Stimulated activated naive B cell treated with anti-CD40 and anti-IgM and Interleukin-4, amounts not matched to agents 10 μg/mL and 1 μg/mL and 100 μg/mL, for 72 hours (primary cell): ENCODE results near the gene KCNQ1.

Experiments used
- ATAC-seq, 2 donors: fragments of 150-1000 bp; cut with Tn5 transposase; replicated peaks; 2 replicates each; pipeline ENCODE4 v1.10.0; 2021; ENCODE audit warnings: moderate library complexity in 1 of 2
- DNase-seq: peaks from one replicate; pipeline ENCODE4 v3.0.0; 2021
- H3K27ac Mint-ChIP-seq: one replicate; pipeline ENCODE4 v1.8.0; 2022; ENCODE audit warnings: mild to moderate bottlenecking, mixed read lengths
- H3K27me3 Mint-ChIP-seq, 2 donors: one replicate each; pipeline ENCODE4 v1.8.0; 2022; ENCODE audit warnings: mixed read lengths in 2 of 2
- H3K36me3 Mint-ChIP-seq, 2 donors: one replicate each; pipeline ENCODE4 v1.8.0; 2022; ENCODE audit warnings: mixed read lengths in 2 of 2, mild to moderate bottlenecking in 1 of 2
- H3K4me1 Mint-ChIP-seq, 2 donors: one replicate each; pipeline ENCODE4 v1.8.0; 2022; ENCODE audit warnings: mixed read lengths in 2 of 2, mild to moderate bottlenecking in 1 of 2
- H3K4me3 Mint-ChIP-seq, 2 donors: one replicate each; pipeline ENCODE4 v1.8.0; 2022; ENCODE audit warnings: mild to moderate bottlenecking in 2 of 2, mixed read lengths in 2 of 2, moderate library complexity in 1 of 2
- H3K9me3 Mint-ChIP-seq, 2 donors: one replicate each; pipeline ENCODE4 v1.8.0; 2022; ENCODE audit warnings: mixed read lengths in 2 of 2, mild to moderate bottlenecking in 1 of 2

KCNQ1 gene

GRCh38 chr11:2780850-2781407 lies 336.1 kb downstream of the KCNQ1 start:
- Mint-ChIP-seq H3K27ac (no peak overlapping the region), H3K9me3 (peaks cover 4% of the 10 kb centered on the region in 2 donors), H3K27me3 (peaks cover 0 to 22% of the 10 kb centered on the region in 2 donors)

GRCh38 chr11:2781408-2782274 lies 336.8 kb downstream of the KCNQ1 start:
- Mint-ChIP-seq H3K36me3 (peaks cover 7 to 24% of the 10 kb centered on the region in 2 donors), H3K27ac (no peak overlapping the region), H3K4me1 (peaks cover 14 to 23% of the 10 kb centered on the region in 2 donors), H3K27me3 (peaks cover 0 to 22% of the 10 kb centered on the region in 2 donors), H3K9me3 (peaks cover 4 to 8% of the 10 kb centered on the region in 2 donors), H3K4me3 (no peak overlapping the region)
- ATAC-seq (no peak), DNase-seq (no peak)

More at GRCh38 chr11:2780850-2781407, 336.1 kb downstream of the KCNQ1 start:
- DNase-seq (no peak), ATAC-seq (no peak)
- H3K4me1 Mint-ChIP-seq: peaks cover 14 to 23% of the 10 kb centered on the region in 2 donors
- peaks cover 4 to 18% of the 10 kb centered on the region in 2 donors for H3K36me3 Mint-ChIP-seq
- no peak overlapping the region for H3K4me3 Mint-ChIP-seq

GRCh38 chr11:2782769-2783168 lies 338.0 kb downstream of the KCNQ1 start:
- no peak for ATAC-seq
- Mint-ChIP-seq H3K4me1 (peaks cover 13 to 20% of the 10 kb centered on the region in 2 donors), H3K27me3 (peaks cover 0 to 22% of the 10 kb centered on the region in 2 donors), H3K36me3 (peaks cover 7 to 26% of the 10 kb centered on the region in 2 donors), H3K4me3 (no peak overlapping the region), H3K9me3 (peaks cover 4 to 9% of the 10 kb centered on the region in 2 donors), H3K27ac (no peak overlapping the region)
- DNase-seq: no peak

GRCh38 chr11:2783536-2784082 lies 338.8 kb downstream of the KCNQ1 start:
- Mint-ChIP-seq H3K4me3 (no peak overlapping the region), H3K9me3 (peaks cover 4 to 9% of the 10 kb centered on the region in 2 donors), H3K4me1 (peaks cover 8 to 12% of the 10 kb centered on the region in 2 donors), H3K36me3 (peaks cover 7 to 26% of the 10 kb centered on the region in 2 donors), H3K27ac (no peak overlapping the region), H3K27me3 (peaks cover 0 to 24% of the 10 kb centered on the region in 2 donors)
- DNase-seq: no peak
- no peak for ATAC-seq

- Mint-ChIP-seq H3K4me3 (no peak overlapping the region), H3K27me3 (peaks cover 8 to 38% of the 10 kb centered on the region in 2 donors), H3K27ac (no peak overlapping the region), H3K4me1 (peaks cover 6% of the 10 kb centered on the region in 2 donors), H3K9me3 (peaks cover under 1 to 5% of the 10 kb centered on the region in 2 donors), H3K36me3 (peaks cover 5 to 13% of the 10 kb centered on the region in 2 donors)
- no peak for DNase-seq
- no peak for ATAC-seq
Observed at GRCh38 chr11:2787816-2788167, 343.0 kb downstream of the KCNQ1 start.

GRCh38 chr11:2788168-2789071 lies 343.6 kb downstream of the KCNQ1 start:
- H3K27me3 Mint-ChIP-seq: peaks cover 8 to 38% of the 10 kb centered on the region in 2 donors
- H3K4me1 Mint-ChIP-seq: peaks cover 6% of the 10 kb centered on the region in 2 donors
- H3K27ac Mint-ChIP-seq: no peak overlapping the region
- peaks cover 0 to 5% of the 10 kb centered on the region in 2 donors for H3K9me3 Mint-ChIP-seq
- no peak for ATAC-seq
- DNase-seq: no peak
- H3K4me3 Mint-ChIP-seq: no peak overlapping the region
- peaks cover 5 to 11% of the 10 kb centered on the region in 2 donors for H3K36me3 Mint-ChIP-seq

- peaks cover 6% of the 10 kb centered on the region in 2 donors for H3K4me1 Mint-ChIP-seq
- peaks cover 0 to 5% of the 10 kb centered on the region in 2 donors for H3K9me3 Mint-ChIP-seq
- DNase-seq (no peak), ATAC-seq (no peak)
- H3K27me3 Mint-ChIP-seq: peaks cover 8 to 43% of the 10 kb centered on the region in 2 donors
- peaks cover 5 to 11% of the 10 kb centered on the region in 2 donors for H3K36me3 Mint-ChIP-seq
- H3K4me3 Mint-ChIP-seq: no peak overlapping the region
- H3K27ac Mint-ChIP-seq: no peak overlapping the region
Observed at GRCh38 chr11:2789331-2789730, 344.5 kb downstream of the KCNQ1 start.

- Mint-ChIP-seq H3K27ac (no peak overlapping the region), H3K4me3 (no peak overlapping the region), H3K27me3 (peaks cover 8 to 43% of the 10 kb centered on the region in 2 donors), H3K9me3 (peaks cover 0 to 5% of the 10 kb centered on the region in 2 donors), H3K4me1 (peaks cover 6% of the 10 kb centered on the region in 2 donors), H3K36me3 (peaks cover 5 to 11% of the 10 kb centered on the region in 2 donors)
- ATAC-seq: no peak
- no peak for DNase-seq
Observed at GRCh38 chr11:2789791-2790567, 345.2 kb downstream of the KCNQ1 start.

GRCh38 chr11:2790568-2790921 lies 345.7 kb downstream of the KCNQ1 start:
- Mint-ChIP-seq H3K27me3 (peaks cover 8 to 43% of the 10 kb centered on the region in 2 donors), H3K4me1 (peaks cover 6% of the 10 kb centered on the region in 2 donors), H3K27ac (no peak overlapping the region), H3K9me3 (peaks cover 0 to 5% of the 10 kb centered on the region in 2 donors), H3K36me3 (peaks cover 5 to 11% of the 10 kb centered on the region in 2 donors), H3K4me3 (no peak overlapping the region)
- no peak for DNase-seq
- no peak for ATAC-seq

- ATAC-seq (no peak), DNase-seq (no peak)
- Mint-ChIP-seq H3K9me3 (peaks cover 0 to 5% of the 10 kb centered on the region in 2 donors), H3K27ac (no peak overlapping the region), H3K4me1 (peaks cover 6% of the 10 kb centered on the region in 2 donors), H3K36me3 (peaks cover 6 to 16% of the 10 kb centered on the region in 2 donors), H3K27me3 (peaks cover 8 to 43% of the 10 kb centered on the region in 2 donors), H3K4me3 (peak overlapping the region in 1 of 2 donors; percentile 78)
Observed at GRCh38 chr11:2791139-2791520, 346.3 kb downstream of the KCNQ1 start.

- peaks cover 3 to 13% of the 10 kb centered on the region in 2 donors for H3K36me3 Mint-ChIP-seq
- peak overlapping the region; percentile 78 to 89 for H3K4me3 Mint-ChIP-seq
- H3K4me1 Mint-ChIP-seq: peaks cover 6% of the 10 kb centered on the region in 2 donors
- peak overlapping the region; percentile 94 for H3K27ac Mint-ChIP-seq
- no peaks in the 10 kb centered on the region for H3K9me3 Mint-ChIP-seq
- ATAC-seq: peak; percentile 73 to 80
- DNase-seq: no peak
- H3K27me3 Mint-ChIP-seq: peaks cover 8 to 43% of the 10 kb centered on the region in 2 donors
Observed at GRCh38 chr11:2791521-2792380, 346.9 kb downstream of the KCNQ1 start.

- no peak for ATAC-seq
- H3K27ac Mint-ChIP-seq: peak overlapping the region; percentile 94
- no peak for DNase-seq
- H3K4me1 Mint-ChIP-seq: peaks cover 6% of the 10 kb centered on the region in 2 donors
- H3K27me3 Mint-ChIP-seq: peaks cover 8 to 43% of the 10 kb centered on the region in 2 donors
- H3K4me3 Mint-ChIP-seq: peak overlapping the region; percentile 78 to 89
- no peaks in the 10 kb centered on the region for H3K9me3 Mint-ChIP-seq
- H3K36me3 Mint-ChIP-seq: peaks cover 4 to 12% of the 10 kb centered on the region in 2 donors
Observed at GRCh38 chr11:2792381-2793250, 347.8 kb downstream of the KCNQ1 start.
